Fibroblast of mammary gland (primary cell): ENCODE results near the gene LDLRAD3.

ENCODE experiments used
- DNase-seq: peaks from one replicate; pipeline ENCODE4 v3.0.0-alpha.2; 2010; ENCODE audit warnings: low read depth
- H3K4me3 ChIP-seq: 2 replicates; pipeline ENCODE4 v1.5.1; 2011; ENCODE audit warnings: low read depth, mild to moderate bottlenecking, low read length, moderate library complexity; ENCODE audit not compliant: control insufficient read depth
- CTCF ChIP-seq: conservative IDR thresholded peaks from 2 replicates; pipeline ENCODE4 v1.5.1; 2011; ENCODE audit warnings: low read depth, low read length, inconsistent platforms; ENCODE audit not compliant: control insufficient read depth, insufficient read depth

Gene LDLRAD3

GRCh38 chr11:36235750-36236149 is 291.9 kb downstream of the LDLRAD3 start:
- peak; percentile 33 for DNase-seq
- TF ChIP-seq CTCF, result no peak
- H3K4me3 ChIP-seq, result no peak overlapping the region

- no peak for DNase-seq
- TF ChIP-seq CTCF, result no peak
- H3K4me3 ChIP-seq, result no peak overlapping the region
These were observed 293.5 kb downstream of the LDLRAD3 start for GRCh38 chr11:36237391-36237790.

GRCh38 chr11:36238036-36238631 is 294.3 kb downstream of the LDLRAD3 start:
- TF ChIP-seq CTCF, result no peak
- DNase-seq, result no peak
- H3K4me3 ChIP-seq, result no peak overlapping the region

GRCh38 chr11:36238881-36239280 is 295.0 kb downstream of the LDLRAD3 start:
- no peak overlapping the region for H3K4me3 ChIP-seq
- DNase-seq, result peak; percentile 62
- no peak for TF ChIP-seq CTCF

GRCh38 chr11:36239636-36240035 is 295.8 kb downstream of the LDLRAD3 start:
- H3K4me3 ChIP-seq, result no peak overlapping the region

GRCh38 chr11:36240173-36240572 is 296.3 kb downstream of the LDLRAD3 start:
- TF ChIP-seq CTCF, result no peak
- H3K4me3 ChIP-seq, result no peak overlapping the region
- peak; percentile 43 for DNase-seq

More at GRCh38 chr11:36239636-36240035, 295.8 kb downstream of the LDLRAD3 start:
- DNase-seq, result no peak
- TF ChIP-seq CTCF, result no peak

- no peak for DNase-seq
- TF ChIP-seq CTCF, result no peak
- H3K4me3 ChIP-seq, result no peak overlapping the region
These were observed 296.9 kb downstream of the LDLRAD3 start for GRCh38 chr11:36240801-36241200.
